Astrocyte of the cerebellum (primary cell): ENCODE data around the gene TP63.

ENCODE experiments used
- DNase-seq: peaks from one replicate; pipeline ENCODE4 v3.0.0-alpha.2; 2011; ENCODE audit warnings: low read depth
- H3K4me3 ChIP-seq: 2 replicates; pipeline ENCODE4 v1.5.1; 2011; ENCODE audit warnings: mild to moderate bottlenecking, low read depth, low read length, moderate library complexity
- in situ Hi-C: cut with HindIII; loops from 2 replicates; pipeline ENCODE4 v1.10.0; 2017; ENCODE audit warnings: low sequenced_read_pairs
- TF ChIP-seq, protein P1 (sequence below): IDR thresholded peaks from 2 replicates; pipeline ENCODE4 v1.5.1; 2012; ENCODE audit warnings: low read length, low read depth, moderate library complexity, mild to moderate bottlenecking; ENCODE audit errors: missing control alignments

The TP63 gene

GRCh38 chr3:189909139-189909538 lies 277.9 kb downstream of the TP63 start:
- DNase-seq = no peak
- in situ Hi-C loops = no loop called here
- TF ChIP-seq, protein P1, sequence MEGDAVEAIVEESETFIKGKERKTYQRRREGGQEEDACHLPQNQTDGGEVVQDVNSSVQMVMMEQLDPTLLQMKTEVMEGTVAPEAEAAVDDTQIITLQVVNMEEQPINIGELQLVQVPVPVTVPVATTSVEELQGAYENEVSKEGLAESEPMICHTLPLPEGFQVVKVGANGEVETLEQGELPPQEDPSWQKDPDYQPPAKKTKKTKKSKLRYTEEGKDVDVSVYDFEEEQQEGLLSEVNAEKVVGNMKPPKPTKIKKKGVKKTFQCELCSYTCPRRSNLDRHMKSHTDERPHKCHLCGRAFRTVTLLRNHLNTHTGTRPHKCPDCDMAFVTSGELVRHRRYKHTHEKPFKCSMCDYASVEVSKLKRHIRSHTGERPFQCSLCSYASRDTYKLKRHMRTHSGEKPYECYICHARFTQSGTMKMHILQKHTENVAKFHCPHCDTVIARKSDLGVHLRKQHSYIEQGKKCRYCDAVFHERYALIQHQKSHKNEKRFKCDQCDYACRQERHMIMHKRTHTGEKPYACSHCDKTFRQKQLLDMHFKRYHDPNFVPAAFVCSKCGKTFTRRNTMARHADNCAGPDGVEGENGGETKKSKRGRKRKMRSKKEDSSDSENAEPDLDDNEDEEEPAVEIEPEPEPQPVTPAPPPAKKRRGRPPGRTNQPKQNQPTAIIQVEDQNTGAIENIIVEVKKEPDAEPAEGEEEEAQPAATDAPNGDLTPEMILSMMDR = no peak

GRCh38 chr3:189909573-189909972 lies 278.4 kb downstream of the TP63 start:
- in situ Hi-C loops = no loop called here

More at GRCh38 chr3:189909139-189909538, 277.9 kb downstream of the TP63 start:
- H3K4me3 ChIP-seq = no peak overlapping the region

GRCh38 chr3:189911001-189911400 lies 279.8 kb downstream of the TP63 start:
- TF ChIP-seq, protein P1 = no peak
- in situ Hi-C loops = no loop called here
- DNase-seq = no peak
- H3K4me3 ChIP-seq = no peak overlapping the region

More at GRCh38 chr3:189909573-189909972, 278.4 kb downstream of the TP63 start:
- no peak for DNase-seq
- H3K4me3 ChIP-seq = no peak overlapping the region
- TF ChIP-seq, protein P1 = no peak

DNA sequence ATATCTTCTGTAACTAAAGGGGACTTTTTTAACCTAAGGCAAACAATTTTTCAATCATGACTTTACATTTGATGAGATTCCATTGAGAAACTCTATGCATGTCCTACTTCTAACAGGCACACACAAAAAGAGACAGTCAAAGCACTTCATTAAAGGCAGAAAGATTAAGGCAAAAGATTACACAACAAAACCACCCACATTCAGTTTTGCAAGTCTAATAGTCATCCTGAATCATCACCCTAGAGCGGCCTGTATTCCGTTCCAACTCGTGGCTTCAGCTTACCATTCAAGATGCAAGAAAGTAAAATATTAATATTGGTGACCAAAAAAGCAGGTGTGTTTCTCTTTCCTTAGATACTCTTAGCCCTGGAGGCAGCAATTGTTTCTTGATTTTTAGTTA lies 283.6 kb downstream of the TP63 start:
- H3K4me3 ChIP-seq = no peak overlapping the region
- in situ Hi-C loops = no loop called here
- DNase-seq = peak; percentile 72
- TF ChIP-seq, protein P1 = no peak

GRCh38 chr3:189921770-189922169 lies 290.6 kb downstream of the TP63 start:
- TF ChIP-seq, protein P1 = no peak
- in situ Hi-C loops = no loop called here
- DNase-seq = no peak
- no peak overlapping the region for H3K4me3 ChIP-seq

DNA sequence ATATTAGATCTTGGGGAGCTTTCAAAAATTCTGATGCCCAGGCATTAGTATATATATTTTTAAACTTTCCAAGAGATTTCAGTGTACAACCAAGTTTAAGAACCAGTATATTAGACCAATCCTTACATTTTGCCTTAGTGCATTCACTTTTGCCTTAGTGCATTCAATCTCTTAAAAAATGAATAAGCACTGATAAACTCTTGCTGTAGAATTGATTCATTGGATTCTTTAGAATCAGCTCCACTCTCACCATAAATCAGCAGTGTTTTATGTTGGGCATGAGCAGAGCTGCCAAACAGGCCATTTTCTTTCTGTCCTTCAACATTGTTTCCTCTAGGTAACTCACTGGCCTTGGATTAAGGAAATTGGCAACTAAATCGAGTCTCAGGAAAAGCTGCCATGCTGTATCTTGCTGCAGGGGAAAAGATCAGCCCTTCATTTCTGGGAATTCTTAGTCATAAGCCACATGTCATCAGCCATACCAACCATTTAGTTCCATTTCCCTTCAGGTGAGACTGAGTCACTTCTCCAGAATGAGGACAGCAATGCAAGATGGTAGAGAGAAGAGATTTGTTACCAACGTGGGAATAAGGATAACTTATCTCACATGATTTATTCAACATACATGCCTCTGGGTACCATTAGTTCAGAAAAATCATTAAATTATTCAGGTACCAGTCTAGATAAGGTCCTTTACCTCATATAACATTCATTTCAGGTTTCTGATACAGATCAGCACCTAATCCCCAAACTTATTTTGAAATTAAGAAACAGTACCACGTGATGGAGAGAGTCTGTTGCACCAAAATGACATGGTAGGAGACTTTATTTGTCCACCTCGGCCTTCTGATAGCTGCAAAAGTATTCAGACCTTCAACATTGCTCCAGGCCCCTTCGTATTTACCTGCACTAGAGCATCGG lies 297.0 kb downstream of the TP63 start:
- TF ChIP-seq, protein P1 = no peak
- H3K4me3 ChIP-seq = no peak overlapping the region
- DNase-seq = no peak
- in situ Hi-C loops = no loop called here
